GM21367 (cell line): Measurements from ENCODE around the gene SLC25A13.
"Not testable (repeated sequence)": the region's sequence is repeated elsewhere in the genome, so short reads cannot be mapped to it uniquely, and the experiment has no call there.

Source experiments
- ATAC-seq: cut with Tn5 transposase; IDR thresholded peaks from one replicate; pipeline ENCODE4 v1.9.1; 2021; ENCODE audit not compliant: unreplicated experiment

Gene SLC25A13

GRCh38 chr7:96321658-96322372 is at the start of gene SLC25A13:
Gene SLC25A13, minus strand, starts transcription at chr7:96322098. Its CDS starts 142 bp downstream, at chr7:96321956.
- peak; percentile 77 for ATAC-seq

GRCh38 chr7:96365916-96366315 is 44.0 kb upstream of the SLC25A13 start:
- not testable (repeated sequence) for ATAC-seq

GRCh38 chr7:96361116-96361857 is 39.4 kb upstream of the SLC25A13 start:
- no peak for ATAC-seq

GRCh38 chr7:96359876-96360275 is 38.0 kb upstream of the SLC25A13 start:
- ATAC-seq: no peak

GRCh38 chr7:96358236-96358971 is 36.5 kb upstream of the SLC25A13 start:
- not testable (repeated sequence) for ATAC-seq

- no peak for ATAC-seq
Observed at GRCh38 chr7:96355990-96356506, 34.1 kb upstream of the SLC25A13 start.

GRCh38 chr7:96354881-96355280 is 33.0 kb upstream of the SLC25A13 start:
- ATAC-seq: no peak

- no peak for ATAC-seq
Observed at GRCh38 chr7:96349572-96349971, 27.7 kb upstream of the SLC25A13 start.

- no peak for ATAC-seq
Observed at GRCh38 chr7:96347471-96347870, 25.6 kb upstream of the SLC25A13 start.

GRCh38 chr7:96346293-96346953 is 24.5 kb upstream of the SLC25A13 start:
- no peak for ATAC-seq

- ATAC-seq: no peak
Observed at GRCh38 chr7:96344236-96344635, 22.3 kb upstream of the SLC25A13 start.

- ATAC-seq: no peak
Observed at GRCh38 chr7:96342049-96342448, 20.2 kb upstream of the SLC25A13 start.

GRCh38 chr7:96337519-96337918 is 15.6 kb upstream of the SLC25A13 start:
- no peak for ATAC-seq

GRCh38 chr7:96332325-96332724 is 10.4 kb upstream of the SLC25A13 start:
- no peak for ATAC-seq

GRCh38 chr7:96331775-96332174 is 9.9 kb upstream of the SLC25A13 start:
- ATAC-seq: no peak

GRCh38 chr7:96331233-96331632 is 9.3 kb upstream of the SLC25A13 start:
- ATAC-seq: no peak

- ATAC-seq: no peak
Observed at GRCh38 chr7:96330193-96330592, 8.3 kb upstream of the SLC25A13 start.

- ATAC-seq: no peak
Observed at GRCh38 chr7:96329241-96329640, 7.3 kb upstream of the SLC25A13 start.

GRCh38 chr7:96328016-96328415 is 6.1 kb upstream of the SLC25A13 start:
- no peak for ATAC-seq

- ATAC-seq: no peak
Observed at GRCh38 chr7:96327429-96327828, 5.5 kb upstream of the SLC25A13 start.

GRCh38 chr7:96326752-96327151 is 4.9 kb upstream of the SLC25A13 start:
- not testable (repeated sequence) for ATAC-seq
